Spinal cord (tissue), 10 donors: ENCODE results near the gene RORB. TPM values are rescaled to one million over a fixed set of nuclear protein-coding genes. Genes with fewer than 3 reads are reported as not detected.

ENCODE experiments used
- DNase-seq, 6 donors: peaks; one replicate each; pipeline versions ENCODE4 v3.0.0 to v3.0.0-alpha.2; 2013 to 2015; ENCODE audit warnings: low spot score in 6 of 6, low read depth in 4 of 6
- H3K27ac ChIP-seq: one replicate; pipeline ENCODE4 v1.5.1; 2013; ENCODE audit warnings: low read depth, low read length, control low read depth
- H3K27me3 ChIP-seq: one replicate; pipeline ENCODE4 v1.6.1; 2013; ENCODE audit warnings: low read length; ENCODE audit not compliant: control insufficient read depth, insufficient read depth
- H3K36me3 ChIP-seq: one replicate; pipeline ENCODE4 v1.6.1; 2013; ENCODE audit warnings: low read length; ENCODE audit not compliant: control insufficient read depth, insufficient read depth
- H3K4me1 ChIP-seq: one replicate; pipeline ENCODE4 v1.6.1; 2013; ENCODE audit warnings: low read length; ENCODE audit not compliant: control insufficient read depth, insufficient read depth
- H3K4me3 ChIP-seq: one replicate; pipeline ENCODE4 v1.5.1; 2013; ENCODE audit warnings: low read depth, low read length, control low read depth
- H3K9me3 ChIP-seq: one replicate; pipeline ENCODE4 v1.6.1; 2013; ENCODE audit warnings: low read length; ENCODE audit not compliant: control insufficient read depth, insufficient read depth
- WGBS: methylation state at CpG from one replicate; pipeline ENCODE4 v1.1.5; 2013; ENCODE audit warnings: missing lambda C conversion rate; ENCODE audit not compliant: insufficient coverage; 5-methylcytosine and 5-hydroxymethylcytosine counted together
- polyA plus RNA-seq, 2 donors: library from polyadenylated mRNA; unstranded; fragments of 120-200 nt; gene quantifications; one replicate each; pipeline ENCODE4 v1.2.1, GENCODE V29; 2013; ENCODE audit not compliant: insufficient read length in 2 of 2
- total RNA-seq, 2 donors: library from RNA; depleted of rRNA in 1 of 2; stranded (reverse); fragments of 120-200 nt in 1 of 2; fragments of >200 nt in 1 of 2; gene quantifications; one replicate each; pipeline versions ENCODE4 v1.2.3 to v1.2.4, GENCODE V29; 2013 to 2014
- donor health status: healthy.

Gene RORB
- total and polyA plus RNA-seq, 4 donors, result 4.3 to 18.9 (median 10.8) TPM

GRCh38 chr9:74663439-74663838 is 166.3 kb downstream of the RORB start:
- no peaks in the 10 kb centered on the region for H3K27me3 ChIP-seq
- no peaks in the 10 kb centered on the region for H3K4me1 ChIP-seq
- no peak overlapping the region for H3K4me3 ChIP-seq
- H3K36me3 ChIP-seq, result no peaks in the 10 kb centered on the region
- H3K27ac ChIP-seq, result no peak overlapping the region
- no peaks in the 10 kb centered on the region for H3K9me3 ChIP-seq
- no peak for DNase-seq
- WGBS, result 100% methylated on average over 1 of the region's 1 CpG

DNA sequence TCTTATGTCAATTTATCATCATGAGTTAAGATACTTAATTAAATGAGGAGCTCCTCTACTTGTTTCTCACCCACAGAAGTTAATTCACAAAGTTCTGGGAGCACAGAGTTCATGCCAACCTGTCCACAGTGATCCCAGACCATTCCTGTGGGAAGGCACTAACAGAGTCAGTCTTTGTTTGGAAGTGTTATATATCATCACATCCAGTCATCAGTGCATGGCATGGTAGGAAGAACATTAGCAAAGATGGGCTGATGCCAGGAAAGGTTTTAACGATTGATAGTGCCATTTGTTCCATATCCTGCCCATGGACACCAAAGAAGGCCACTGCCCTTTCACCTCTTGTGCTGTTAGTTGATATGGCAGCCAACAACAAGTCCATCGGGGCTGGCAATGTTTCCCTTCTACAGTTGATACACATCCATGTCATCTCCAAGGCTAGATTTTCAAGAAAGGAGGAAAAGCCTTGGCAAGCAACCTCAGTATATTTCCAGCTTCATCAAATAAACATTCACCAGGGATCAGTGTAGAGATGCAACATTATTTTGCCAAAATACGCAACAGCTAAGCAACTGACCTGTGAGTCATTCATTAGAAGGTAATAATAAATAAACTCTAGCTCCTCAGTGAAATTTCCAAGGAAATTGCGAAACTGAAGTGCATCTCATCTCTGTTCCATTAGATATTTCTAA is 169.6 kb downstream of the RORB start:
- WGBS, result 80% methylated on average over 1 of the region's 4 CpGs
- H3K27ac ChIP-seq, result no peak overlapping the region
- H3K36me3 ChIP-seq, result no peaks in the 10 kb centered on the region

DNA sequence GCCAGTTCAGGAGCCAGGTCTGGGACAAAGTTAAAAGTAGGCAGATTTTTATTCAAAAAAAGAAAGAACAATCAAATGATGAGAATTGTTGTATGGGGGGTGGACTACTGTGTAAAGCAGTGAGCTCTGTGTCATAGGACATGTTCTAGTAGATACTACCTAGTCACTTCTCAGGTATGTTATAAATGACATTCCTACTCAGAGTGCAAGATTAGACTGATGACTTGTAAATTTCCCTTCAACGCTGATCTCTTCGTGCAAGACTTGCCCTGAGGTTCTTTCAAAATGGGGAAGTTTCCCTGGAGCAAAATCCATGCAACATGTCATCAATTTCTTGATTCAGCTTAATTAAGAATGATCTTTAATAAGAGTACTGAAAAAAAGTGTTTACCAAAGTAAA is 175.1 kb downstream of the RORB start:
- DNase-seq, result no peak
- no CpG with 5 or more reads among the region's 2 CpGs for WGBS
- H3K4me1 ChIP-seq, result no peaks in the 10 kb centered on the region
- no peaks in the 10 kb centered on the region for H3K36me3 ChIP-seq
- no peaks in the 10 kb centered on the region for H3K9me3 ChIP-seq
- no peak overlapping the region for H3K27ac ChIP-seq
- no peaks in the 10 kb centered on the region for H3K27me3 ChIP-seq
- H3K4me3 ChIP-seq, result no peak overlapping the region

More for the DNA sequence above, 169.6 kb downstream of the RORB start:
- no peaks in the 10 kb centered on the region for H3K4me1 ChIP-seq
- no peak overlapping the region for H3K4me3 ChIP-seq
- H3K27me3 ChIP-seq, result no peaks in the 10 kb centered on the region
- DNase-seq, result no peak
- no peaks in the 10 kb centered on the region for H3K9me3 ChIP-seq

GRCh38 chr9:74674077-74674476 is 176.9 kb downstream of the RORB start:
- Histone ChIP-seq H3K27me3 (no peaks in the 10 kb centered on the region), H3K27ac (no peak overlapping the region), H3K4me1 (no peaks in the 10 kb centered on the region), H3K36me3 (no peaks in the 10 kb centered on the region), H3K9me3 (no peaks in the 10 kb centered on the region), H3K4me3 (no peak overlapping the region)
- WGBS, result 64% methylated on average over 5 of the region's 6 CpGs
- no peak for DNase-seq

- 60% methylated on average over 1 of the region's 3 CpGs for WGBS
- no peaks in the 10 kb centered on the region for H3K9me3 ChIP-seq
- no peaks in the 10 kb centered on the region for H3K27me3 ChIP-seq
- no peak overlapping the region for H3K27ac ChIP-seq
- no peaks in the 10 kb centered on the region for H3K36me3 ChIP-seq
- peak in 1 of 6 donors; percentile 20 for DNase-seq
- peaks cover 3% of the 10 kb centered on the region for H3K4me1 ChIP-seq
- no peak overlapping the region for H3K4me3 ChIP-seq
These were observed 184.8 kb downstream of the RORB start for GRCh38 chr9:74681906-74682305.

- Histone ChIP-seq H3K27me3 (no peaks in the 10 kb centered on the region), H3K4me1 (peaks cover 3% of the 10 kb centered on the region), H3K9me3 (no peaks in the 10 kb centered on the region), H3K36me3 (no peaks in the 10 kb centered on the region), H3K27ac (no peak overlapping the region), H3K4me3 (no peak overlapping the region)
- 83% methylated on average over 4 of the region's 4 CpGs for WGBS
- no peak for DNase-seq
These were observed 186.2 kb downstream of the RORB start for GRCh38 chr9:74683322-74683721.

DNA sequence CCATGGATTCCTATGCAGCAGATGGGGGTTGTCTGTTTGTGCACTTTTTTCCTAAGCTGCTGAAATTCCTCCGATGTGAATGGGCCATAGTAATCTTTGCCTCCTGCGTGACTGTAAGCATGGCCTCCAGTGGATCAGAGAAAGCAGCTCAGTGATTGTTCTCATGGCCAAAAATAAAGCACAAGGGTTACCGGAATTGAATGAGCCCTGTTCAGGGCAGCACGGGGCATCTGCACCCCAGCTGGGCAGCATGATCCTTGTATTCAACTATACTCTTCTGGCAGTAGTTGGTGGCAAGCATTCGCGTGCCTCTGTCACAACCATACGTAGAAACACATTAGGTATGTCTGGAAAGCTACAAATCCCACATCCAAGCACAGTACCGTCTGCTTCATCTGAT is 193.9 kb downstream of the RORB start:
- Histone ChIP-seq H3K27me3 (no peaks in the 10 kb centered on the region), H3K9me3 (no peaks in the 10 kb centered on the region)
- 43% methylated on average over 4 of the region's 8 CpGs for WGBS

GRCh38 chr9:74696520-74696919 is 199.4 kb downstream of the RORB start:
- H3K9me3 ChIP-seq, result no peaks in the 10 kb centered on the region
- H3K27me3 ChIP-seq, result no peaks in the 10 kb centered on the region
- WGBS, result 86% methylated on average over 1 of the region's 1 CpG
- H3K4me1 ChIP-seq, result no peaks in the 10 kb centered on the region
- no peak overlapping the region for H3K4me3 ChIP-seq
- no peak for DNase-seq
- no peaks in the 10 kb centered on the region for H3K36me3 ChIP-seq
- no peak overlapping the region for H3K27ac ChIP-seq

More for the DNA sequence above, 193.9 kb downstream of the RORB start:
- Histone ChIP-seq H3K27ac (no peak overlapping the region), H3K4me3 (no peak overlapping the region), H3K4me1 (no peaks in the 10 kb centered on the region), H3K36me3 (no peaks in the 10 kb centered on the region)
- DNase-seq, result peak in 1 of 6 donors; percentile 39

GRCh38 chr9:74697535-74697934 is 200.4 kb downstream of the RORB start:
- Histone ChIP-seq H3K9me3 (no peaks in the 10 kb centered on the region), H3K36me3 (no peaks in the 10 kb centered on the region), H3K27ac (no peak overlapping the region), H3K4me1 (no peaks in the 10 kb centered on the region), H3K4me3 (no peak overlapping the region), H3K27me3 (no peaks in the 10 kb centered on the region)
- no peak for DNase-seq
- 88% methylated on average over 1 of the region's 2 CpGs for WGBS

- Histone ChIP-seq H3K9me3 (no peaks in the 10 kb centered on the region), H3K27ac (no peak overlapping the region), H3K4me1 (peaks cover 4% of the 10 kb centered on the region), H3K4me3 (no peak overlapping the region), H3K36me3 (no peaks in the 10 kb centered on the region), H3K27me3 (no peaks in the 10 kb centered on the region)
- WGBS, result 20% methylated on average over 1 of the region's 5 CpGs
- no peak for DNase-seq
These were observed 214.2 kb downstream of the RORB start for GRCh38 chr9:74711341-74711740.
